Measurements from ENCODE around the gene CCNG2. TPM values are rescaled to one million over a fixed set of nuclear protein-coding genes. Genes with fewer than 3 reads are reported as not detected.

Gene CCNG2
- total RNA-seq, 1 donor from 2014 or later: 52.7 TPM

DNA sequence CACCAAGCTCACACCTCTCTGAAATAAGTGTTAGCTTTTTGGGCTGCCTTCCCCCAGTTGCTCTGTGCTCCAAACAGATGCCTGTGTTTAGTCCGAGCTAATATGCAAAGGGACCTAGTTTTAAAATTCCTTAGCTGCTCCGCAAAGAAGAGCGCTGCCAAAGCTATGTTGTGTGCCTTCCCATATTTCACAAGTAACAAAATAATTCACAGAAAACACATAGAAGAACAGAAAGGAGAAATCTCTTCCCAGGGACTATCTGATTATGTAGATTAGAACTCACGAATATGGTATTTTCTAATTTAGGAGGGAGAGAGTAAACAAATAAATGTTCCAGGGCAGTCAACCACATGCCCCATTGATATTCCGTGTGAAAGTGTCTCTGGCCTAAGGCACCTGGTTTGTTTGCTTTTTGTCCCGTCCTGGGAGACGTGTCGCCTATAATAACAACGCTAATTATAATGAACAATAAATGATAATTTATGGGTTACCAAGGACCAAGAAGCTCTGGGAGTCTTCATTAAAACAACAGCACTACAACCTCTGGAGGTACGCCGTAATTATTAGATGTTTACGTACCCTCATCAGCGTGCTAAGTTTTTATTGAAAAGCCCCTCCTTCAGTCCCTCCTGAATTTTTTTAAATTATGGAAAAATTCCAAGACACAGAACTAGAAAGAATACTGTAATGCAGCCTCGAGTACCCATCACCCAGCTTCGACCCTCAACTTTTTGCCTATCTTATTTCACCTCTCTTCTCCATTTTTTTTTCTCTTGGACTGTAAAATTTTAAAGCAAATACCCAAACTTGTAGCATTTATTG lies 1.2 kb upstream of the CCNG2 start:
- Histone ChIP-seq H3K4me1 (ENCODE audit: control insufficient read depth in 3 of 3, insufficient read depth in 3 of 3, low read length in 3 of 3) (peaks cover 3 to 11% (median 10%) of the 10 kb centered on the region in 3 donors), H3K4me3 (ENCODE audit: low read length in 3 of 3) (peak overlapping the region; percentile 90 to 94 (median 90)), H3K9me3 (ENCODE audit: control insufficient read depth in 3 of 3, low read length in 3 of 3) (no peaks in the 10 kb centered on the region), H3K27me3 (ENCODE audit: control insufficient read depth in 3 of 3, insufficient read depth in 3 of 3, low read length in 3 of 3) (no peaks in the 10 kb centered on the region), H3K9ac (ENCODE audit: low read depth in 1 of 3, low read length in 3 of 3) (peak overlapping the region; percentile 66 to 92 (median 85)), H3K27ac (ENCODE audit: low read depth, low read length) (peak overlapping the region; percentile 93), H3K36me3 (ENCODE audit: control insufficient read depth in 3 of 3, insufficient read depth in 3 of 3, low read length in 3 of 3) (peaks cover 0 to 4% (median 3%) of the 10 kb centered on the region in 3 donors)

DNA sequence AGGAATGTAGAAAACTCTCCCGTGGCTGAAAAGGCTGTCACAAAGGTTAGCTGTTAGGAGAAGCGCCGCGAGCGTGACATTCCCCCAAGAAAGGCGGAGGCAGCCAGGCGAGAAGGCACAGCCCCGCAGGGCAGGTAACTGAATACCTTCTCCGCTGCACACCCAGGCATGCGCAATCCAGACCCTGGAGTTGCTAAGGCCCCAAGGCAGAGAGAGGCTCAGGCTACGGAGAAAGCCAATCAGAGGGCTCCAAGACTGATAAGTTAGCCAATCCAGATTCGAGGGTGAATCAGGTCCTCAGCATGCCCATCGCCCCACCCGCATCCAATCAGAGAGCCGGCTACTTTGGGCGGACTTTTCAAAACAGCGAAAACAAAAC lies 485 bp upstream of the CCNG2 start:
- no peaks in the 10 kb centered on the region for H3K9me3 ChIP-seq (ENCODE audit: control insufficient read depth in 3 of 3, low read length in 3 of 3)
- H3K9ac ChIP-seq (ENCODE audit: low read depth in 1 of 3, low read length in 3 of 3): peak overlapping the region; percentile 85 to 92 (median 90)
- peaks cover 0 to 8% (median 3%) of the 10 kb centered on the region in 3 donors for H3K36me3 ChIP-seq (ENCODE audit: control insufficient read depth in 3 of 3, insufficient read depth in 3 of 3, low read length in 3 of 3)
- H3K4me3 ChIP-seq (ENCODE audit: low read length in 3 of 3): peak overlapping the region; percentile 90 to 94 (median 90)
- H3K27ac ChIP-seq (ENCODE audit: low read depth, low read length): peak overlapping the region; percentile 93
- no peaks in the 10 kb centered on the region for H3K27me3 ChIP-seq (ENCODE audit: control insufficient read depth in 3 of 3, insufficient read depth in 3 of 3, low read length in 3 of 3)
- H3K4me1 ChIP-seq (ENCODE audit: control insufficient read depth in 3 of 3, insufficient read depth in 3 of 3, low read length in 3 of 3): peaks cover 3 to 11% (median 10%) of the 10 kb centered on the region in 3 donors

DNA sequence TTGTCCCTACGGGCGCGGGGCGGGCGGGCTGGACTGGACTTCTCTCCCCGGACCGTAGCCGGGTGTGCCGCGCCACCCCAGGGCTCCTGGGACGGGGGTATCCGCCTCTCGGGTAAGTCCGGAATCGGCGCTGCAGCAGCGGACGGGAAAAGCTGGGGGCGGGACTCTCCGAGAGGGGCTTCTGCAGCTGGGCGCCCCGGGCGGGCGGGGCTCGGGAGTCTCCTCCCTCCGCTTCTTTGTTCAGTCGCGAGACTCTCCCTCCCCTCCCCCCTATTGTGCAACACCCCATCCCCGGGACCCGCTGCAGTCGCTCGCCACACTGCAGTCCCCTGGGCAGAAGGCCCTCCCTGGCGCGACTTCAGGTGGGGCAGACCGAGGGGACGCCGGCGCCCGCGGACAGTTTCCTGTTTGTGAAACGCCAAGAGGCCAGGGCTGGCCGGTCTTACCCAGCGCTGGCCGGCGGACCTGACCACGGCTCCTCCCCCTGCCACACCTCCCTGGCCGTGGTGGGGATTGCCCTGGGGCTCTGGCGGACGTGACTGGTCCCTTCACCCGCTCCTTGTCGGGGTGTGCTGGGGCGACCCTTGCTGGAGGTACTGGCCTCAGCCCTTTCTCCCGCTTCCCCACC lies 966 bp downstream of the CCNG2 start:
- peak overlapping the region; percentile 90 to 94 (median 90) for H3K4me3 ChIP-seq (ENCODE audit: low read length in 3 of 3)
- H3K9ac ChIP-seq (ENCODE audit: low read depth in 1 of 3, low read length in 3 of 3): peak overlapping the region; percentile 83 to 90 (median 88)
- H3K4me1 ChIP-seq (ENCODE audit: control insufficient read depth in 3 of 3, insufficient read depth in 3 of 3, low read length in 3 of 3): peaks cover 3 to 11% (median 10%) of the 10 kb centered on the region in 3 donors
- H3K27me3 ChIP-seq (ENCODE audit: control insufficient read depth in 3 of 3, insufficient read depth in 3 of 3, low read length in 3 of 3): no peaks in the 10 kb centered on the region
- no peaks in the 10 kb centered on the region for H3K9me3 ChIP-seq (ENCODE audit: control insufficient read depth in 3 of 3, low read length in 3 of 3)
- H3K36me3 ChIP-seq (ENCODE audit: control insufficient read depth in 3 of 3, insufficient read depth in 3 of 3, low read length in 3 of 3): peaks cover 2 to 19% (median 14%) of the 10 kb centered on the region in 3 donors
- H3K27ac ChIP-seq (ENCODE audit: low read depth, low read length): peak overlapping the region; percentile 93

DNA sequence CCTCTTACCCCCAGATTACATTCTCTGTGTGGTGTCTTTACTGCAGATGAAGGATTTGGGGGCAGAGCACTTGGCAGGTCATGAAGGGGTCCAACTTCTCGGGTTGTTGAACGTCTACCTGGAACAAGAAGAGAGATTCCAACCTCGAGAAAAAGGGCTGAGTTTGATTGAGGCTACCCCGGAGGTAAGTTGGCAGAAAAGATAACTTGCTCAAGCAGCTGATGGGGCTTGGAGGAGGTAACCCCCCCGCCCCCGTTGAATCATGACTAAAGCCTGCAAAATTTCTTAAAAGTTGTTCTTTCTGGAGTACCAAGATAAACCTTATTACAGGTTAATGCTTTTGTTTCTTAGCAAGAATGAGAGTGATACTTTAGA lies 1.5 kb downstream of the CCNG2 start:
- Histone ChIP-seq H3K4me1 (ENCODE audit: control insufficient read depth in 3 of 3, insufficient read depth in 3 of 3, low read length in 3 of 3) (peaks cover 3 to 11% (median 10%) of the 10 kb centered on the region in 3 donors), H3K9me3 (ENCODE audit: control insufficient read depth in 3 of 3, low read length in 3 of 3) (no peaks in the 10 kb centered on the region), H3K27ac (ENCODE audit: low read depth, low read length) (peak overlapping the region; percentile 93), H3K36me3 (ENCODE audit: control insufficient read depth in 3 of 3, insufficient read depth in 3 of 3, low read length in 3 of 3) (peaks cover 2 to 23% (median 16%) of the 10 kb centered on the region in 3 donors), H3K27me3 (ENCODE audit: control insufficient read depth in 3 of 3, insufficient read depth in 3 of 3, low read length in 3 of 3) (no peaks in the 10 kb centered on the region), H3K4me3 (ENCODE audit: low read length in 3 of 3) (peak overlapping the region; percentile 90 to 94 (median 90)), H3K9ac (ENCODE audit: low read depth in 1 of 3, low read length in 3 of 3) (peak overlapping the region; percentile 83 to 90 (median 88))

DNA sequence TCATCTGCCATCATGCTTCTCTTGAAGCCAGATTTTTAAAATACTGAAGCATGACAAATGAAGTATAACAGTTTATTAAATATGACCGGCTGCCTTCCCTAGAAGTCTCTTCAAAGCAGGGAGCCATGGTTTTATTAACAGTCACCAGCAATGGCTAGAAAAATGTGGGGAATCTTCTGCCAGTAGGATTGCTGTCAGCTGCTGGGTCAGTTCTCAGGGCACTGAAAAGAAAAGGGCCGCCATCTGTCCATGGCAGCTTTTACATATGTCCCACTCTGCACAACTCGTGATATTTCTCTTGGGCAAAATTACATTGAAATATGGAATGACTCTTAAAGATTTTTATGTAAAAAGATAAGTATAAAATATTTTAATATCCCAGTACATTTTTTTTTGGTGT lies 2.8 kb downstream of the CCNG2 start:
- H3K4me1 ChIP-seq (ENCODE audit: control insufficient read depth in 3 of 3, insufficient read depth in 3 of 3, low read length in 3 of 3): peaks cover 3 to 11% (median 10%) of the 10 kb centered on the region in 3 donors
- peaks cover 4 to 36% (median 28%) of the 10 kb centered on the region in 3 donors for H3K36me3 ChIP-seq (ENCODE audit: control insufficient read depth in 3 of 3, insufficient read depth in 3 of 3, low read length in 3 of 3)
- no peak overlapping the region for H3K27ac ChIP-seq (ENCODE audit: low read depth, low read length)
- H3K9me3 ChIP-seq (ENCODE audit: control insufficient read depth in 3 of 3, low read length in 3 of 3): no peaks in the 10 kb centered on the region
- H3K9ac ChIP-seq (ENCODE audit: low read depth in 1 of 3, low read length in 3 of 3): no peak overlapping the region
- no peak overlapping the region for H3K4me3 ChIP-seq (ENCODE audit: low read length in 3 of 3)
- no peaks in the 10 kb centered on the region for H3K27me3 ChIP-seq (ENCODE audit: control insufficient read depth in 3 of 3, insufficient read depth in 3 of 3, low read length in 3 of 3)

DNA sequence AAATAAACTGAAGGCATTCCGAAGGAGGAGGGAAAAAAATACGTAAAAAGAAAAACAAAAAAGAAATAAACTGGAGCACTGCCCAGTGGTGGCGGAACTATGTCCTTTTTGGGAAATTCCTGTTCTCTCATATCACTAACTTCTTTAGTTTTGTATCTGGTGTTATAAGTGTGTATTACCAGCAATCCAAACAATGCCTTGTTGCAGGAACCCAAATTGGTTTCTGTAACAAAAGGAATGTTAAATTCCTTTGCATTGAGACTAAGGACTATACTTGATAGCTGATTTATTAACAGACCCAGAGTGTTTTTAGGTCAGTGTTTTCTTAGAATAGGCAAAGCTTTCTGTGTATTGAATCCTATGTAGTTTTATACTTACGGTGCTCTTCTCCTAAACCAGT lies 6.6 kb downstream of the CCNG2 start:
- Histone ChIP-seq H3K4me3 (ENCODE audit: low read length in 3 of 3) (no peak overlapping the region), H3K36me3 (ENCODE audit: control insufficient read depth in 3 of 3, insufficient read depth in 3 of 3, low read length in 3 of 3) (peaks cover 4 to 54% (median 39%) of the 10 kb centered on the region in 3 donors), H3K9me3 (ENCODE audit: control insufficient read depth in 3 of 3, low read length in 3 of 3) (no peaks in the 10 kb centered on the region), H3K27ac (ENCODE audit: low read depth, low read length) (no peak overlapping the region), H3K4me1 (ENCODE audit: control insufficient read depth in 3 of 3, insufficient read depth in 3 of 3, low read length in 3 of 3) (peaks cover 0 to 2% (median 0%) of the 10 kb centered on the region in 3 donors), H3K27me3 (ENCODE audit: control insufficient read depth in 3 of 3, insufficient read depth in 3 of 3, low read length in 3 of 3) (no peaks in the 10 kb centered on the region), H3K9ac (ENCODE audit: low read depth in 1 of 3, low read length in 3 of 3) (no peak overlapping the region)

DNA sequence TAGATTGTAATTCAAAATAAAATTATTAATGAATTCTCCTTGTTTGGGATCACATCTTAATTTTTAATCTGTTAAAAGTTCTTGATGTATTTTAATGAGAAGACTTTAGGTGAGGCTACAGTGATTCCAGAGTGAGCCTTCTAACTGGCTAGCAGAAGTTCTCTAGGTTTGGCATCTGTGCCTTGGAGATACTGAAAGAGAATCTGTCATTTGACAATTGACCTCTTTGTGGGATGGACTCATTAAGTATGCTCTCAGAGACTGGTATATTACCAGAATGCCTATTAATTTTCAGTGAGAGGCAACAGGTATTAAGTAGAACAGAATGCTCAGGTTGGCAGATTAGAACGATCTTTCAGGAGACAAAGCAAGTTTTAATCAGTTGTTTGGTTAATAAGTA lies 10.2 kb downstream of the CCNG2 start:
- no peak overlapping the region for H3K27ac ChIP-seq (ENCODE audit: low read depth, low read length)
- no peaks in the 10 kb centered on the region for H3K4me1 ChIP-seq (ENCODE audit: control insufficient read depth in 3 of 3, insufficient read depth in 3 of 3, low read length in 3 of 3)
- no peaks in the 10 kb centered on the region for H3K27me3 ChIP-seq (ENCODE audit: control insufficient read depth in 3 of 3, insufficient read depth in 3 of 3, low read length in 3 of 3)
- peaks cover 2 to 47% (median 35%) of the 10 kb centered on the region in 3 donors for H3K36me3 ChIP-seq (ENCODE audit: control insufficient read depth in 3 of 3, insufficient read depth in 3 of 3, low read length in 3 of 3)
- H3K9ac ChIP-seq (ENCODE audit: low read depth in 1 of 3, low read length in 3 of 3): no peak overlapping the region
- no peak overlapping the region for H3K4me3 ChIP-seq (ENCODE audit: low read length in 3 of 3)
- H3K9me3 ChIP-seq (ENCODE audit: control insufficient read depth in 3 of 3, low read length in 3 of 3): no peaks in the 10 kb centered on the region

DNA sequence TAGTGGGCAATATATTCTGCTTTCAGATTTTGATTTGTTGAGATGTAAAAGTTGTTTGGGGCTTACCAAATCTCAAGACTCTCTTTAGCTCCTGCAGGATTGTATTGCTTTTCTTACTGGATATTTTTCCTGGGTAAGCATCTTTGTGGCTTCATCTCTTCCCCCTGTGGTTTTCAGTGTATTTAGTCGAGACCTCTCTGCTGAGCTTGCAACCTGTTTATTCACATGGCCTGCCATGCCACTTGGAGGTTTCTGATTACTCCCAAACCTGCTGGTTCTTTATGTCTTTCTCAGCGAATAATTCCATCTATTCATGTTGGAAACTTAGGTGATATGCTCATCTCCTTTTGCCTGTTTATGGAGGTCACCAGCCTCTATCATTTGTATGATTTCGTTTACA lies 10.9 kb downstream of the CCNG2 start:
- Histone ChIP-seq H3K9me3 (ENCODE audit: control insufficient read depth in 3 of 3, low read length in 3 of 3) (no peaks in the 10 kb centered on the region), H3K4me1 (ENCODE audit: control insufficient read depth in 3 of 3, insufficient read depth in 3 of 3, low read length in 3 of 3) (no peaks in the 10 kb centered on the region), H3K4me3 (ENCODE audit: low read length in 3 of 3) (no peak overlapping the region), H3K9ac (ENCODE audit: low read depth in 1 of 3, low read length in 3 of 3) (no peak overlapping the region), H3K27me3 (ENCODE audit: control insufficient read depth in 3 of 3, insufficient read depth in 3 of 3, low read length in 3 of 3) (no peaks in the 10 kb centered on the region), H3K36me3 (ENCODE audit: control insufficient read depth in 3 of 3, insufficient read depth in 3 of 3, low read length in 3 of 3) (peaks cover 2 to 43% (median 30%) of the 10 kb centered on the region in 3 donors), H3K27ac (ENCODE audit: low read depth, low read length) (no peak overlapping the region)

DNA sequence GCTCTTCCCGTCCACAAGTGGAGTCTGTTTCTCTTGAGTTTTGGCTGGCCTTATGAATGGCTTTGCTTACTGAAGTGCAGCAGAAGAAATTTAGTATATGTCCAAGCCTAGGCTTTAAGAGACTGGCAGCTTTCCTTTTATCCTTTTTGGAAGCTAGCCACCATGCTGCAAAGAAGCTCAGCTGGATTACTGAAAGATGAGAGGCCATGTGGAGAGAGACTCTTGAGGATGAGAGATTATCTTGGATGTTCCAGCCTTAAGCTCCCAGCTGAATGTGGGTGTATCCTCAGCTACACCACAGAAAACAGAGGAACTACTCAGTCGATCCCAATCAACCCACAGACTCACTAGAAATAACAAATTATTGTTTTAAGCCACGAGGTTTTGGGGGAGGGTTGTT lies 12.5 kb downstream of the CCNG2 start:
- peaks cover 0 to 28% (median 18%) of the 10 kb centered on the region in 3 donors for H3K36me3 ChIP-seq (ENCODE audit: control insufficient read depth in 3 of 3, insufficient read depth in 3 of 3, low read length in 3 of 3)
- H3K27ac ChIP-seq (ENCODE audit: low read depth, low read length): no peak overlapping the region
- no peak overlapping the region for H3K4me3 ChIP-seq (ENCODE audit: low read length in 3 of 3)

DNA sequence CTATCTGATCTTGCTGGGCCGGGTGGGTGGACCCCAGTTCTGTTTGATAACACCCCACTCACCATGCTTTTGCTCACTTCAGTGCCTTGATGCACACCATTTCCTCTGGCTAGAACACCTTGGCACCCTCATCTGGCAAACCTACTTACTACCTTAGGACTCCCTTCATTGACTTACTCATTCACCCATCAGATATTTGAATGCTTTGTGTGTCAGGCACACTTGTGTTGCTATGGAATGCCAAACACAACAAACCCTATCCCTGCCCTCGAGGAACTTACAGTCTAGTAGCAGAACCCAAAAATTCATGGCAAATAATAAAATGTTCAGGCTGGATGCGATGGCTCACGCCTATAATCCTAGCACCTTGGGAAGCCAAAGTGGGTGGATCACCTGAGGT lies 13.9 kb downstream of the CCNG2 start:
- Histone ChIP-seq H3K36me3 (ENCODE audit: control insufficient read depth in 3 of 3, insufficient read depth in 3 of 3, low read length in 3 of 3) (peaks cover 0 to 18% (median 8%) of the 10 kb centered on the region in 3 donors), H3K27me3 (ENCODE audit: control insufficient read depth in 3 of 3, insufficient read depth in 3 of 3, low read length in 3 of 3) (peaks cover 0 to 2% (median 0%) of the 10 kb centered on the region in 3 donors), H3K9ac (ENCODE audit: low read depth in 1 of 3, low read length in 3 of 3) (no peak overlapping the region), H3K4me1 (ENCODE audit: control insufficient read depth in 3 of 3, insufficient read depth in 3 of 3, low read length in 3 of 3) (no peaks in the 10 kb centered on the region), H3K9me3 (ENCODE audit: control insufficient read depth in 3 of 3, low read length in 3 of 3) (no peaks in the 10 kb centered on the region), H3K27ac (ENCODE audit: low read depth, low read length) (no peak overlapping the region), H3K4me3 (ENCODE audit: low read length in 3 of 3) (no peak overlapping the region)

More for the DNA sequence above, 12.5 kb downstream of the CCNG2 start:
- H3K9ac ChIP-seq (ENCODE audit: low read depth in 1 of 3, low read length in 3 of 3): no peak overlapping the region
- H3K4me1 ChIP-seq (ENCODE audit: control insufficient read depth in 3 of 3, insufficient read depth in 3 of 3, low read length in 3 of 3): no peaks in the 10 kb centered on the region
- no peaks in the 10 kb centered on the region for H3K9me3 ChIP-seq (ENCODE audit: control insufficient read depth in 3 of 3, low read length in 3 of 3)
- peaks cover 0 to 2% (median 0%) of the 10 kb centered on the region in 3 donors for H3K27me3 ChIP-seq (ENCODE audit: control insufficient read depth in 3 of 3, insufficient read depth in 3 of 3, low read length in 3 of 3)
